Measurements from ENCODE around the gene ANKRD39.

Gene ANKRD39

GRCh38 chr2:96881349-96882195 lies 23.8 kb upstream of the ANKRD39 start:
- no peak overlapping the region for H3K4me3 Mint-ChIP-seq
- H3K4me1 Mint-ChIP-seq: no peaks in the 10 kb centered on the region
- H3K36me3 Mint-ChIP-seq: no peaks in the 10 kb centered on the region
- no peak overlapping the region for H3K27ac Mint-ChIP-seq
- ATAC-seq (ENCODE audit: low read depth): no peak
- H3K9me3 Mint-ChIP-seq: no peaks in the 10 kb centered on the region
- no peak for DNase-seq (ENCODE audit: low spot score in 2 of 2)
- peaks cover 1% of the 10 kb centered on the region for H3K27me3 Mint-ChIP-seq

GRCh38 chr2:96880891-96881273 lies 23.1 kb upstream of the ANKRD39 start:
- Mint-ChIP-seq H3K27me3 (peaks cover 3% of the 10 kb centered on the region), H3K36me3 (no peaks in the 10 kb centered on the region), H3K27ac (no peak overlapping the region), H3K9me3 (no peaks in the 10 kb centered on the region), H3K4me3 (no peak overlapping the region), H3K4me1 (no peaks in the 10 kb centered on the region)
- ATAC-seq (ENCODE audit: low read depth) (no peak), DNase-seq (ENCODE audit: low spot score in 2 of 2) (no peak)

GRCh38 chr2:96879545-96880040 lies 21.8 kb upstream of the ANKRD39 start:
- H3K9me3 Mint-ChIP-seq: no peaks in the 10 kb centered on the region
- H3K4me1 Mint-ChIP-seq: peaks cover 2% of the 10 kb centered on the region
- H3K4me3 Mint-ChIP-seq: no peak overlapping the region
- ATAC-seq (ENCODE audit: low read depth) (no peak), DNase-seq (ENCODE audit: low spot score in 2 of 2) (no peak)
- H3K27me3 Mint-ChIP-seq: peaks cover 4% of the 10 kb centered on the region
- H3K36me3 Mint-ChIP-seq: no peaks in the 10 kb centered on the region
- no peak overlapping the region for H3K27ac Mint-ChIP-seq

DNA sequence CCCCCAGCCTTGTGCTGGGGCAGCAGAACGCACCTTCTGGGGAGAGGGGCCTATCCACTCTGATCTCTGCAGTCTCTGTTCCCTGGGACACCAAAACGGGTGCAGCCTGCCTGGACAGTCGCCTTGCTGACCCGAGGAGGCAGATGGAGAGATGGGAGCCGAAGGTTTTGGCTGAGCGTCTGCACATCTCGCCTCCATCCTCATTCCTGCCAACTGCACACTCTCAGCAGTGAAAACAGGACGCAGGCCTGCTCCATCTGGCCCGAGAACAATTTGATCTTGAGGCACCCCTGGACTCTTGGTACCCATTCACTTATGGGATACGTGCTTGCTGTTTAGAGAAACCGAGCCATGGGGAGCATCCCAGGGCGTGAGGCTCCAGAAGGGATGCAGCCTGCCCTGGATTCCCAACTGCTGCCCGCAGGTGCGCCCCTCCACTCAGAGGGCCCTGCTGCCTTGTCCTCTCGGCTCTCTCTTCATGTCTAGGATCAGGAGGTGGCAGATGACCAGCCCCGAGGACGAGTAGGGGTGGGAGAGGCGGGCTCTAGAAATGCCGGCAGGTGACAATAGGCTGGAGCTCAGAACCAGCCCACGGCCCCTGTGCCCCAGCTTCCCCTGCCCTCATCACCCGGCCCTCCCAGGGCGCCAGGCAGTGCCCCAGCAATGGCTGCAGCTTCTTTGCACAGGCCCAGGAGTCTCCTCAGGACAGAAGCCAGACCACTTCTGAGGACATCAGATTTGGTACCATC lies 21.2 kb upstream of the ANKRD39 start:
- Mint-ChIP-seq H3K9me3 (no peaks in the 10 kb centered on the region), H3K4me3 (no peak overlapping the region), H3K36me3 (no peaks in the 10 kb centered on the region), H3K27me3 (peaks cover 4% of the 10 kb centered on the region), H3K27ac (no peak overlapping the region), H3K4me1 (peaks cover 8% of the 10 kb centered on the region)
- no peak for ATAC-seq (ENCODE audit: low read depth)
- DNase-seq (ENCODE audit: low spot score in 2 of 2): no peak

GRCh38 chr2:96878171-96878570 lies 20.4 kb upstream of the ANKRD39 start:
- peaks cover 4% of the 10 kb centered on the region for H3K27me3 Mint-ChIP-seq
- H3K4me1 Mint-ChIP-seq: peaks cover 8% of the 10 kb centered on the region
- H3K9me3 Mint-ChIP-seq: no peaks in the 10 kb centered on the region
- DNase-seq (ENCODE audit: low spot score in 2 of 2): no peak
- no peaks in the 10 kb centered on the region for H3K36me3 Mint-ChIP-seq
- H3K4me3 Mint-ChIP-seq: no peak overlapping the region
- no peak for ATAC-seq (ENCODE audit: low read depth)
- H3K27ac Mint-ChIP-seq: no peak overlapping the region

- DNase-seq (ENCODE audit: low spot score in 2 of 2) (no peak), ATAC-seq (ENCODE audit: low read depth) (no peak)
- Mint-ChIP-seq H3K36me3 (no peaks in the 10 kb centered on the region), H3K27ac (no peak overlapping the region), H3K27me3 (peaks cover 4% of the 10 kb centered on the region), H3K4me3 (no peak overlapping the region), H3K9me3 (no peaks in the 10 kb centered on the region), H3K4me1 (peaks cover 8% of the 10 kb centered on the region)
These were observed 19.8 kb upstream of the ANKRD39 start for GRCh38 chr2:96877631-96878092.

- peaks cover 4% of the 10 kb centered on the region for H3K27me3 Mint-ChIP-seq
- H3K36me3 Mint-ChIP-seq: no peaks in the 10 kb centered on the region
- H3K4me1 Mint-ChIP-seq: peaks cover 8% of the 10 kb centered on the region
- no peak overlapping the region for H3K27ac Mint-ChIP-seq
- no peaks in the 10 kb centered on the region for H3K9me3 Mint-ChIP-seq
- DNase-seq (ENCODE audit: low spot score in 2 of 2) (no peak), ATAC-seq (ENCODE audit: low read depth) (no peak)
- no peak overlapping the region for H3K4me3 Mint-ChIP-seq
These were observed 19.2 kb upstream of the ANKRD39 start for GRCh38 chr2:96877042-96877451.

GRCh38 chr2:96876269-96877041 lies 18.6 kb upstream of the ANKRD39 start:
- H3K4me3 Mint-ChIP-seq: no peak overlapping the region
- ATAC-seq (ENCODE audit: low read depth) (no peak), DNase-seq (ENCODE audit: low spot score in 2 of 2) (no peak)
- H3K27me3 Mint-ChIP-seq: peaks cover 4% of the 10 kb centered on the region
- H3K36me3 Mint-ChIP-seq: no peaks in the 10 kb centered on the region
- H3K9me3 Mint-ChIP-seq: no peaks in the 10 kb centered on the region
- no peak overlapping the region for H3K27ac Mint-ChIP-seq
- H3K4me1 Mint-ChIP-seq: peaks cover 8% of the 10 kb centered on the region

GRCh38 chr2:96875498-96876268 lies 17.9 kb upstream of the ANKRD39 start:
- Mint-ChIP-seq H3K27ac (peak overlapping the region; percentile 94), H3K36me3 (no peaks in the 10 kb centered on the region), H3K4me1 (peaks cover 11% of the 10 kb centered on the region), H3K27me3 (peaks cover 5% of the 10 kb centered on the region), H3K4me3 (no peak overlapping the region), H3K9me3 (no peaks in the 10 kb centered on the region)
- ATAC-seq (ENCODE audit: low read depth): no peak
- DNase-seq (ENCODE audit: low spot score in 2 of 2): no peak

GRCh38 chr2:96874198-96874831 lies 16.5 kb upstream of the ANKRD39 start:
- peak overlapping the region; percentile 71 for H3K4me3 Mint-ChIP-seq
- peaks cover 13% of the 10 kb centered on the region for H3K4me1 Mint-ChIP-seq
- DNase-seq (ENCODE audit: low spot score in 2 of 2) (peak; percentile 57 to 63), ATAC-seq (ENCODE audit: low read depth) (peak; percentile 80)
- H3K27me3 Mint-ChIP-seq: peaks cover 7% of the 10 kb centered on the region
- no peaks in the 10 kb centered on the region for H3K9me3 Mint-ChIP-seq
- H3K27ac Mint-ChIP-seq: peak overlapping the region; percentile 94
- H3K36me3 Mint-ChIP-seq: no peaks in the 10 kb centered on the region

DNA sequence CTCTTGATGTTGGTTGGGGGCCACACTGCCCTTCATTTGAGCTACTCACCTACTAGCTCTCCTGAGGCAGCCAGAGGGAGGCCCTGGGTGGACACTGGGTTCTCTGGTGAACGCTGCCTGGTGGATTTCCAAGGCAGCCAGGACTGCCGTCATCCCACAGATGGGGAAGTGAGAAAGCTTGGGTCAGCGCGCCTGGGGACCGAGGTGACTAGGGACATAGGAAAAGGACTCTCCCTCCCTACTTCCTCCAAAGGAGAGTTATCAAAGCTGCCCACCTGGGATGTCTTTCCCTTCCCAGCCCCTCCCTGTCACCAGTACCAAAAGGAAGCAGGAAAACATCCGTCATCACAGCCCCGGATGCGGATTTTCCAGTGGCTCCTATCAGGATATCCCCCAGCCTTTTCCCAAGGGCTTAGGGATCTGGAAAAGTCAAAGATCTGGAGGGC lies 15.9 kb upstream of the ANKRD39 start:
- Mint-ChIP-seq H3K27ac (peak overlapping the region; percentile 94), H3K4me1 (peaks cover 13% of the 10 kb centered on the region), H3K27me3 (peaks cover 7% of the 10 kb centered on the region), H3K9me3 (no peaks in the 10 kb centered on the region), H3K4me3 (no peak overlapping the region), H3K36me3 (no peaks in the 10 kb centered on the region)
- ATAC-seq (ENCODE audit: low read depth): no peak
- DNase-seq (ENCODE audit: low spot score in 2 of 2): no peak

GRCh38 chr2:96872591-96873349 lies 15.0 kb upstream of the ANKRD39 start:
- Mint-ChIP-seq H3K9me3 (no peaks in the 10 kb centered on the region), H3K4me3 (no peak overlapping the region), H3K27ac (no peak overlapping the region), H3K36me3 (no peaks in the 10 kb centered on the region), H3K27me3 (peaks cover 7% of the 10 kb centered on the region), H3K4me1 (peaks cover 15% of the 10 kb centered on the region)
- ATAC-seq (ENCODE audit: low read depth) (no peak), DNase-seq (ENCODE audit: low spot score in 2 of 2) (no peak)
